WTC11 (cell line): ENCODE results near the gene BICC1. TPM values are rescaled to one million over a fixed set of nuclear protein-coding genes. Genes with fewer than 3 reads are reported as not detected.

Experiments used
- ATAC-seq: fragments of 200-7000 bp; cut with Tn5 transposase; 2 replicates; pipeline ENCODE4 v1.10.0; 2021; ENCODE audit warnings: mild to moderate bottlenecking, moderate library complexity
- CTCF ChIA-PET: fragments of 300-600 bp; sonication (Branson Sonifier 250); formaldehyde crosslinking; loops from one replicate; lab custom pipeline; 2021; ENCODE audit warnings: antibody characterized with exemption; lab: Charles Lee
- POLR2A ChIA-PET: fragments of 350-600 bp; sonication (Branson Sonifier 250); formaldehyde crosslinking; loops from one replicate; lab custom pipeline; 2021; ENCODE audit warnings: antibody characterized with exemption; lab: Charles Lee
- DNase-seq: peaks from one replicate; pipeline ENCODE4 v3.0.0; 2021; ENCODE audit warnings: low spot score
- H3K27ac Mint-ChIP-seq: 2 replicates; pipeline ENCODE4 v1.8.0; 2021; ENCODE audit warnings: mixed read lengths
- H3K27me3 Mint-ChIP-seq: 2 replicates; pipeline ENCODE4 v1.8.0; 2021; ENCODE audit warnings: low read depth, mild to moderate bottlenecking, moderate library complexity, mixed read lengths
- H3K36me3 Mint-ChIP-seq: 2 replicates; pipeline ENCODE4 v1.8.0; 2021; ENCODE audit warnings: mixed read lengths
- H3K4me1 Mint-ChIP-seq: 2 replicates; pipeline ENCODE4 v1.8.0; 2022; ENCODE audit warnings: mixed read lengths
- H3K4me3 Mint-ChIP-seq: 2 replicates; pipeline ENCODE4 v1.8.0; 2021; ENCODE audit warnings: mild to moderate bottlenecking, moderate library complexity, mixed read lengths
- H3K9me3 Mint-ChIP-seq: 2 replicates; pipeline ENCODE4 v1.8.0; 2021; ENCODE audit warnings: mixed read lengths
- FOXK1 ChIP-seq: sonication (generic); formaldehyde crosslinking; IDR thresholded peaks from 2 replicates; pipeline ENCODE4 v1.8.0; 2022; ENCODE audit warnings: mild to moderate bottlenecking, moderate library complexity, missing genetic modification reagents
- GABPB1 ChIP-seq: sonication (generic); formaldehyde crosslinking; IDR thresholded peaks from 2 replicates; pipeline ENCODE4 v1.8.1; 2023; ENCODE audit warnings: mild to moderate bottlenecking, missing genetic modification reagents
- NFE2L1 ChIP-seq: sonication (generic); formaldehyde crosslinking; IDR thresholded peaks from 2 replicates; pipeline ENCODE4 v1.8.1; 2023; ENCODE audit warnings: missing genetic modification reagents
- SOX15 ChIP-seq: fragments of 250-450 bp; sonication (Bioruptor Pico); IDR thresholded peaks from 2 replicates; pipeline ENCODE4 v1.9.0; 2021; ENCODE audit warnings: mild to moderate bottlenecking
- TP53 ChIP-seq: sonication (generic); formaldehyde crosslinking; IDR thresholded peaks from 2 replicates; pipeline ENCODE4 v1.8.1; 2023; ENCODE audit warnings: mild to moderate bottlenecking, missing genetic modification reagents
- ZNF263 ChIP-seq: sonication (generic); formaldehyde crosslinking; IDR thresholded peaks from 2 replicates; pipeline ENCODE4 v1.8.1; 2022; ENCODE audit warnings: low read depth, mild to moderate bottlenecking, moderate library complexity, missing genetic modification reagents
- total RNA-seq: library from RNA; stranded (reverse); gene quantifications from 3 replicates; pipeline ENCODE4 v1.2.3, GENCODE V29; 2021
- TF ChIP-seq, protein P1 (sequence below): fragments of 250-450 bp; sonication (Bioruptor Pico); IDR thresholded peaks from 2 replicates; pipeline ENCODE4 v1.9.0; 2021; ENCODE audit warnings: mild to moderate bottlenecking
- TF ChIP-seq, protein P2 (sequence below): sonication (generic); formaldehyde crosslinking; IDR thresholded peaks from 2 replicates; pipeline ENCODE4 v1.8.1; 2023; ENCODE audit warnings: mild to moderate bottlenecking, missing genetic modification reagents, moderate library complexity
- TF ChIP-seq, protein P3 (sequence below): fragments of 250-450 bp; sonication (Bioruptor Pico); IDR thresholded peaks from 2 replicates; pipeline ENCODE4 v1.8.0; 2021; ENCODE audit warnings: mild to moderate bottlenecking
- TF ChIP-seq, protein P4 (sequence below): sonication (generic); formaldehyde crosslinking; IDR thresholded peaks from 2 replicates; pipeline ENCODE4 v1.8.0; 2023; ENCODE audit warnings: missing genetic modification reagents, mild to moderate bottlenecking, borderline replicate concordance
- TF ChIP-seq, protein P5 (sequence below): sonication (generic); formaldehyde crosslinking; IDR thresholded peaks from 2 replicates; pipeline ENCODE4 v1.8.1; 2023; ENCODE audit warnings: mild to moderate bottlenecking, missing genetic modification reagents

BICC1 gene
- total RNA-seq, 1 experiment from 2014 or later: 0.61 TPM

DNA sequence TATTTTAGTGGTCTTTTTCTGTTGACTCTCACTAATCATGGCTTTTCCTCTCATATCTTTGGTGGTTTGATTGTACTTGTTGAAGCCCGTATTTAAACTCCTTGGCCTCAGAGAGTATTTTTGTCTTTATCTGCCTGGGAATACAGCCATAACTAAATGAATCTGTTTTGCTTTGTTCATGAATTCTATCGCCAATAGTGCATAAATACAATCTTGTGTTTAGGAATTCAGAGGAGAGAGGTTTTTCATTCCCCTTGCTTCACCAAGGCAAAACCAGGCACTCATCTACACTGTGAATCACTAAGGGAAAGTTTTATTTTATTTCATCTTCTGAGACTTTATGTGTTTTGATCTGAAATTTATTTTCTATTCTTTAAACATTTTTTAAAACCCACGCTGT lies 152.7 kb downstream of the BICC1 start (continued):
- TF ChIP-seq, protein P1, sequence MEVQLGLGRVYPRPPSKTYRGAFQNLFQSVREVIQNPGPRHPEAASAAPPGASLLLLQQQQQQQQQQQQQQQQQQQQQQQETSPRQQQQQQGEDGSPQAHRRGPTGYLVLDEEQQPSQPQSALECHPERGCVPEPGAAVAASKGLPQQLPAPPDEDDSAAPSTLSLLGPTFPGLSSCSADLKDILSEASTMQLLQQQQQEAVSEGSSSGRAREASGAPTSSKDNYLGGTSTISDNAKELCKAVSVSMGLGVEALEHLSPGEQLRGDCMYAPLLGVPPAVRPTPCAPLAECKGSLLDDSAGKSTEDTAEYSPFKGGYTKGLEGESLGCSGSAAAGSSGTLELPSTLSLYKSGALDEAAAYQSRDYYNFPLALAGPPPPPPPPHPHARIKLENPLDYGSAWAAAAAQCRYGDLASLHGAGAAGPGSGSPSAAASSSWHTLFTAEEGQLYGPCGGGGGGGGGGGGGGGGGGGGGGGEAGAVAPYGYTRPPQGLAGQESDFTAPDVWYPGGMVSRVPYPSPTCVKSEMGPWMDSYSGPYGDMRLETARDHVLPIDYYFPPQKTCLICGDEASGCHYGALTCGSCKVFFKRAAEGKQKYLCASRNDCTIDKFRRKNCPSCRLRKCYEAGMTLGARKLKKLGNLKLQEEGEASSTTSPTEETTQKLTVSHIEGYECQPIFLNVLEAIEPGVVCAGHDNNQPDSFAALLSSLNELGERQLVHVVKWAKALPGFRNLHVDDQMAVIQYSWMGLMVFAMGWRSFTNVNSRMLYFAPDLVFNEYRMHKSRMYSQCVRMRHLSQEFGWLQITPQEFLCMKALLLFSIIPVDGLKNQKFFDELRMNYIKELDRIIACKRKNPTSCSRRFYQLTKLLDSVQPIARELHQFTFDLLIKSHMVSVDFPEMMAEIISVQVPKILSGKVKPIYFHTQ: no peak
- TF ChIP-seq, protein P2, sequence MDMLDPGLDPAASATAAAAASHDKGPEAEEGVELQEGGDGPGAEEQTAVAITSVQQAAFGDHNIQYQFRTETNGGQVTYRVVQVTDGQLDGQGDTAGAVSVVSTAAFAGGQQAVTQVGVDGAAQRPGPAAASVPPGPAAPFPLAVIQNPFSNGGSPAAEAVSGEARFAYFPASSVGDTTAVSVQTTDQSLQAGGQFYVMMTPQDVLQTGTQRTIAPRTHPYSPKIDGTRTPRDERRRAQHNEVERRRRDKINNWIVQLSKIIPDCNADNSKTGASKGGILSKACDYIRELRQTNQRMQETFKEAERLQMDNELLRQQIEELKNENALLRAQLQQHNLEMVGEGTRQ (CRISPR knock-in tag): no peak

DNA sequence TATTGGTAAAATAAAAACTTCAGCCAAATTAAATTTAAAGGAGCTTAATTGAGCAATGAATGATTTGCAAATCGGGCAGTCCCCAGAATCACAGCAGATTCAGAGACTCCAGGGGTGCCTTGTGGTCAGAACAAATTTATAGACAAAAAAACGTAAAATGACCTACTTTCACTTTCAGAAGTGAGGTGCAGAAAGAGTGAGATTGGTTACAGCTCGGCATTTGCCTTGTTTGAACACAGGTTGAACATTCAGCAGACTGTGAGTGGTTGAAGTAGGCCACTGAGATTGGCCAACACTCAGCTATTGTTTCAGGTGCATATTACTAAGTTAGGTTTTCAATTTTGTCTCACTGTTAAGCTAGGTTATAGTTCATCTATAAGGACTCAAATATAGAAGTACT lies 153.4 kb downstream of the BICC1 start:
- POLR2A ChIA-PET: no interaction called here
- H3K9me3 Mint-ChIP-seq: peaks cover 31% of the 10 kb centered on the region
- TF ChIP-seq NFE2L1 (no peak), ZNF263 (no peak), SOX15 (no peak), FOXK1 (CRISPR knock-in tag) (no peak), TP53 (CRISPR knock-in tag) (no peak)
- TF ChIP-seq, protein P3, sequence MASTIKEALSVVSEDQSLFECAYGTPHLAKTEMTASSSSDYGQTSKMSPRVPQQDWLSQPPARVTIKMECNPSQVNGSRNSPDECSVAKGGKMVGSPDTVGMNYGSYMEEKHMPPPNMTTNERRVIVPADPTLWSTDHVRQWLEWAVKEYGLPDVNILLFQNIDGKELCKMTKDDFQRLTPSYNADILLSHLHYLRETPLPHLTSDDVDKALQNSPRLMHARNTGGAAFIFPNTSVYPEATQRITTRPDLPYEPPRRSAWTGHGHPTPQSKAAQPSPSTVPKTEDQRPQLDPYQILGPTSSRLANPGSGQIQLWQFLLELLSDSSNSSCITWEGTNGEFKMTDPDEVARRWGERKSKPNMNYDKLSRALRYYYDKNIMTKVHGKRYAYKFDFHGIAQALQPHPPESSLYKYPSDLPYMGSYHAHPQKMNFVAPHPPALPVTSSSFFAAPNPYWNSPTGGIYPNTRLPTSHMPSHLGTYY (CRISPR knock-in tag): no peak
- CTCF ChIA-PET: interaction anchor here (1.4 kb wide), 1 partner anchor 135 kb away, joined by 5 read pairs; no protein-coding TSS in a partner anchor
- H3K4me1 Mint-ChIP-seq: peaks cover 38% of the 10 kb centered on the region
- no peak overlapping the region for H3K4me3 Mint-ChIP-seq
- H3K36me3 Mint-ChIP-seq: peaks cover 37% of the 10 kb centered on the region
- ATAC-seq (no peak), DNase-seq (no peak)
- H3K27ac Mint-ChIP-seq: peak overlapping the region; percentile 85; the same call in 1 of the 2 replicates
- no peaks in the 10 kb centered on the region for H3K27me3 Mint-ChIP-seq

DNA sequence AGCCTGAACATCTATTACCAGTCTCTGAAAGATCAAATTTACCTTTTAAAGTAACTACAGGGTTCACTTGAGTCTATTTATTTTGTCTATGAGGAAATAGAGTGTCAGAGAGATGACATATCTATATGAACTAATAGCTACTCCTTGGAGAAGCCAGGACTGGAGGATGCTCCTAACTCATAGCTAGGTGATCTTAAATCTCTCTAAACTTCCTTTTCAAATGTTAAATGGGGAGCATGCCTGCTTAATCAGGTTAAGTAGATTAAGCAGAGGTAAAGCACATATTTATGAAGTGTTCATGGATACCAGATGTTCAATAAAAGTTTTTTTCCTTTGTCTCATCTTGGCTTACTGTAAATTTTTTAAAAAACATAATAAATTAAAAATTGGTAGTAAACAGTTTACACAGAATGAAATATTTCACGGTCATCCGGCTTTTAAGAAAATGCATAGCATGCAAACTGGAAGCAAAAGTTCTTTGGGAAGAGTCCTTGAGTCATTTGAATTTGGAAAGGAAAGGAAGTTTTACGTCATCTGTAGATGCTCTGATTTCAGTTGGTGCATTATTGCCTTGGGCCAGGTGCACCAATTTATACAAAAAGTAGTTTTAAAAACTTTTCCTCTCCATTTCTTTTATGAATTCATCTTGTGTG lies 155.1 kb downstream of the BICC1 start:
- peaks cover 27% of the 10 kb centered on the region for H3K9me3 Mint-ChIP-seq
- peaks cover 33% of the 10 kb centered on the region for H3K36me3 Mint-ChIP-seq
- H3K27me3 Mint-ChIP-seq: no peaks in the 10 kb centered on the region
- DNase-seq: no peak
- CTCF ChIA-PET: interaction anchor here (0.9 kb wide), 1 partner anchor 27 kb away, joined by 4 read pairs; no protein-coding TSS in a partner anchor
- no peak for TF ChIP-seq GABPB1 (CRISPR knock-in tag)
- TF ChIP-seq, protein P1: no peak
- TF ChIP-seq, protein P4, sequence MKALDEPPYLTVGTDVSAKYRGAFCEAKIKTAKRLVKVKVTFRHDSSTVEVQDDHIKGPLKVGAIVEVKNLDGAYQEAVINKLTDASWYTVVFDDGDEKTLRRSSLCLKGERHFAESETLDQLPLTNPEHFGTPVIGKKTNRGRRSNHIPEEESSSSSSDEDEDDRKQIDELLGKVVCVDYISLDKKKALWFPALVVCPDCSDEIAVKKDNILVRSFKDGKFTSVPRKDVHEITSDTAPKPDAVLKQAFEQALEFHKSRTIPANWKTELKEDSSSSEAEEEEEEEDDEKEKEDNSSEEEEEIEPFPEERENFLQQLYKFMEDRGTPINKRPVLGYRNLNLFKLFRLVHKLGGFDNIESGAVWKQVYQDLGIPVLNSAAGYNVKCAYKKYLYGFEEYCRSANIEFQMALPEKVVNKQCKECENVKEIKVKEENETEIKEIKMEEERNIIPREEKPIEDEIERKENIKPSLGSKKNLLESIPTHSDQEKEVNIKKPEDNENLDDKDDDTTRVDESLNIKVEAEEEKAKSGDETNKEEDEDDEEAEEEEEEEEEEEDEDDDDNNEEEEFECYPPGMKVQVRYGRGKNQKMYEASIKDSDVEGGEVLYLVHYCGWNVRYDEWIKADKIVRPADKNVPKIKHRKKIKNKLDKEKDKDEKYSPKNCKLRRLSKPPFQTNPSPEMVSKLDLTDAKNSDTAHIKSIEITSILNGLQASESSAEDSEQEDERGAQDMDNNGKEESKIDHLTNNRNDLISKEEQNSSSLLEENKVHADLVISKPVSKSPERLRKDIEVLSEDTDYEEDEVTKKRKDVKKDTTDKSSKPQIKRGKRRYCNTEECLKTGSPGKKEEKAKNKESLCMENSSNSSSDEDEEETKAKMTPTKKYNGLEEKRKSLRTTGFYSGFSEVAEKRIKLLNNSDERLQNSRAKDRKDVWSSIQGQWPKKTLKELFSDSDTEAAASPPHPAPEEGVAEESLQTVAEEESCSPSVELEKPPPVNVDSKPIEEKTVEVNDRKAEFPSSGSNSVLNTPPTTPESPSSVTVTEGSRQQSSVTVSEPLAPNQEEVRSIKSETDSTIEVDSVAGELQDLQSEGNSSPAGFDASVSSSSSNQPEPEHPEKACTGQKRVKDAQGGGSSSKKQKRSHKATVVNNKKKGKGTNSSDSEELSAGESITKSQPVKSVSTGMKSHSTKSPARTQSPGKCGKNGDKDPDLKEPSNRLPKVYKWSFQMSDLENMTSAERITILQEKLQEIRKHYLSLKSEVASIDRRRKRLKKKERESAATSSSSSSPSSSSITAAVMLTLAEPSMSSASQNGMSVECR (CRISPR knock-in tag): no peak
- TF ChIP-seq, protein P5, sequence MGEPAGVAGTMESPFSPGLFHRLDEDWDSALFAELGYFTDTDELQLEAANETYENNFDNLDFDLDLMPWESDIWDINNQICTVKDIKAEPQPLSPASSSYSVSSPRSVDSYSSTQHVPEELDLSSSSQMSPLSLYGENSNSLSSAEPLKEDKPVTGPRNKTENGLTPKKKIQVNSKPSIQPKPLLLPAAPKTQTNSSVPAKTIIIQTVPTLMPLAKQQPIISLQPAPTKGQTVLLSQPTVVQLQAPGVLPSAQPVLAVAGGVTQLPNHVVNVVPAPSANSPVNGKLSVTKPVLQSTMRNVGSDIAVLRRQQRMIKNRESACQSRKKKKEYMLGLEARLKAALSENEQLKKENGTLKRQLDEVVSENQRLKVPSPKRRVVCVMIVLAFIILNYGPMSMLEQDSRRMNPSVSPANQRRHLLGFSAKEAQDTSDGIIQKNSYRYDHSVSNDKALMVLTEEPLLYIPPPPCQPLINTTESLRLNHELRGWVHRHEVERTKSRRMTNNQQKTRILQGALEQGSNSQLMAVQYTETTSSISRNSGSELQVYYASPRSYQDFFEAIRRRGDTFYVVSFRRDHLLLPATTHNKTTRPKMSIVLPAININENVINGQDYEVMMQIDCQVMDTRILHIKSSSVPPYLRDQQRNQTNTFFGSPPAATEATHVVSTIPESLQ (CRISPR knock-in tag): no peak
- TF ChIP-seq, all 79 proteins: peak for 0
- ATAC-seq: peak; percentile 75
- H3K27ac Mint-ChIP-seq: 0 out of 2 replicates have a peak overlapping the region, but pooled peaks have one; percentile 66
- H3K4me1 Mint-ChIP-seq: peaks cover 36% of the 10 kb centered on the region
- no peak overlapping the region for H3K4me3 Mint-ChIP-seq
- POLR2A ChIA-PET: no interaction called here
